CD4-positive, alpha-beta T cell (primary cell): ENCODE data around the gene HDDC3. TPM values are rescaled to one million over a fixed set of nuclear protein-coding genes. Genes with fewer than 3 reads are reported as not detected.

ENCODE experiments used
- ATAC-seq: fragments of 200-7000 bp; cut with Tn5 transposase; one replicate; pipeline ENCODE4 v1.10.0; 2022; ENCODE audit warnings: mild to moderate bottlenecking; ENCODE audit not compliant: poor library complexity
- CTCF ChIA-PET: fragments of 350-600 bp; sonication (Branson Sonifier 250); formaldehyde crosslinking; loops from one replicate; lab custom pipeline; 2021; ENCODE audit warnings: antibody characterized with exemption, inconsistent platforms; lab: Charles Lee
- POLR2A ChIA-PET: fragments of 350-600 bp; sonication (Branson Sonifier 250); formaldehyde crosslinking; loops from one replicate; lab custom pipeline; 2021; ENCODE audit warnings: antibody characterized with exemption, inconsistent platforms; lab: Charles Lee
- DNase-seq, 14 experiments: peaks; one replicate each; pipeline ENCODE4 v3.0.0-alpha.2; 2013 to 2020; ENCODE audit warnings: mixed read lengths in 2 of 14
- H3K27ac ChIP-seq, 2 donors: one replicate each; pipeline versions ENCODE4 v1.5.1 to v1.7.0; 2013; ENCODE audit warnings: low read length in 2 of 2, low read depth in 1 of 2, mild to moderate bottlenecking in 1 of 2
- H3K27me3 ChIP-seq, 2 experiments: 1 replicate in 1 of 2; 2 replicates in 1 of 2; pipeline versions ENCODE4 v1.6.1 to v1.7.0; 2013; ENCODE audit warnings: low read length in 2 of 2, control low read depth in 1 of 2, mild to moderate bottlenecking in 1 of 2, moderate library complexity in 1 of 2; ENCODE audit not compliant: insufficient read depth in 2 of 2, control insufficient read depth in 1 of 2
- H3K36me3 ChIP-seq: one replicate; pipeline ENCODE4 v1.6.1; 2013; ENCODE audit warnings: low read length, control low read depth; ENCODE audit not compliant: insufficient read depth
- H3K4me1 ChIP-seq: one replicate; pipeline ENCODE4 v1.6.1; 2013; ENCODE audit warnings: low read length, control low read depth; ENCODE audit not compliant: insufficient read depth
- H3K4me3 ChIP-seq: one replicate; pipeline ENCODE4 v1.5.1; 2013; ENCODE audit warnings: mild to moderate bottlenecking, low read length, moderate library complexity
- H3K9me3 ChIP-seq, 2 experiments: 1 replicate in 1 of 2; 2 replicates in 1 of 2; pipeline versions ENCODE4 v1.6.1 to v1.7.0; 2013; ENCODE audit warnings: low read length in 2 of 2, mild to moderate bottlenecking in 2 of 2, control low read depth in 1 of 2, moderate library complexity in 1 of 2; ENCODE audit not compliant: control insufficient read depth in 1 of 2, insufficient read depth in 1 of 2
- H3K27ac Mint-ChIP-seq: one replicate; pipeline ENCODE4 v1.8.0; 2020; ENCODE audit warnings: mixed read lengths
- H3K27me3 Mint-ChIP-seq: one replicate; pipeline ENCODE4 v1.8.0; 2021; ENCODE audit warnings: mixed read lengths
- H3K36me3 Mint-ChIP-seq: one replicate; pipeline ENCODE4 v1.8.0; 2021; ENCODE audit warnings: low read depth, mixed read lengths
- H3K4me1 Mint-ChIP-seq: one replicate; pipeline ENCODE4 v1.8.0; 2021; ENCODE audit warnings: low read depth, mixed read lengths
- H3K4me3 Mint-ChIP-seq: one replicate; pipeline ENCODE4 v1.8.0; 2020; ENCODE audit warnings: mild to moderate bottlenecking, mixed read lengths
- H3K9me3 Mint-ChIP-seq: one replicate; pipeline ENCODE4 v1.8.0; 2020; ENCODE audit warnings: mixed read lengths
- intact Hi-C, 2 experiments: fragments of 100-400 bp; cut with DNase I in 1 of 2; cut with micrococcal nuclease in 1 of 2; formaldehyde crosslinking; loops; one replicate each; pipeline versions ENCODE4 v1.15.1 to v1.9.0; 2023 to 2025; cut with DNase I, micrococcal nuclease
- total RNA-seq, 174 experiments: library from RNA in 2 of 174; stranded (reverse) in 2 of 174; gene quantifications; one replicate each; pipeline ENCODE4 v1.2.3 and lab custom pipeline; 2021 to 2026
- TF ChIP-seq, protein P1 (sequence below): fragments of 200-600 bp; IDR thresholded peaks from one replicate; pipeline ENCODE4 v1.8.0; 2022; ENCODE audit warnings: antibody characterized with exemption, mild to moderate bottlenecking

Gene HDDC3
- total RNA-seq, 2 experiments from 2014 or later = 9.9 to 10.8 TPM

DNA sequence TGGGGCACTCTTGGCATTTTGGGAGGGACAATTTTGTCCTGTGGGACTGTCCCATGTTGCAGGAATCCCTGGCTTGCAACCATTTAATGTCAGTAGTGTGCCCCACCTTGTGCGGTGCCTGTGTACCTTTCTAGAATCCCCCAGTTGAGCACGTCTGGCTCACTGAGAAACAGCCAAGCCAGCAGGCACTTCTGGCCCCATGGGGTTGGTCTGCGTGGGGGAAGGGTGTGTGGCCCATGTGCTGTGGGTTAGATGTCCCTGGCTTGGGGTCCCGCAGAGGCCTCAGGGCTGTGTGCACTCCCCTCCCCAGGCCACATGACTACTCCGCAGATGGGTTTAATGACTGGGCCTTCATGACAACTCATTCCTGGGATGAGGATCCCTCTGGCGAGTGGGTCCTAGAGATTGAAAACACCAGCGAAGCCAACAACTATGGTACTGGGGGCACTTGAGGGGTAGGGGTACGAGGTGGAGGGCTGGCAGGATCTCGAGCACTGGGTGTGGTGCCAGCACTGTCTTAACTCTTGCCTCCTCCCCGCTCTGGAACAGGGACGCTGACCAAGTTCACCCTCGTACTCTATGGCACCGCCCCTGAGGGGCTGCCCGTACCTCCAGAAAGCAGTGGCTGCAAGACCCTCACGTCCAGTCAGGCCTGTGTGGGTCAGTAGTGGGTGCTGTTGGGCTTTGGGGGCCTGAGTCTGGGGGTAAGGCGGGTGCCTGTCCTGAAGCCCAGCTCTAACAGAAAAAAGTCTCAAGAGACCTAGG, 51.8 kb downstream of the HDDC3 start:
- peaks cover 0 to 4% of the 10 kb centered on the region in 2 experiments for H3K9me3 ChIP-seq
- H3K27ac Mint-ChIP-seq = no peak overlapping the region
- no peak overlapping the region for H3K4me3 ChIP-seq
- H3K27me3 ChIP-seq = peaks cover 3 to 5% of the 10 kb centered on the region in 2 experiments
- peaks cover 8% of the 10 kb centered on the region for H3K27me3 Mint-ChIP-seq
- no peak overlapping the region for H3K27ac ChIP-seq
- ATAC-seq (no peak), DNase-seq (no peak)
- ChIA-PET CTCF (no interaction called here), POLR2A (no interaction called here)
- H3K4me1 ChIP-seq = peaks cover 20% of the 10 kb centered on the region
- no peaks in the 10 kb centered on the region for H3K9me3 Mint-ChIP-seq
- no peak overlapping the region for H3K4me3 Mint-ChIP-seq
- intact Hi-C loops = loop anchor here in 1 of 2 experiments (10.0 kb wide), 1 partner anchor 396 kb away; no protein-coding TSS in a partner anchor
- H3K4me1 Mint-ChIP-seq = peaks cover 7% of the 10 kb centered on the region
- TF ChIP-seq, protein P1, sequence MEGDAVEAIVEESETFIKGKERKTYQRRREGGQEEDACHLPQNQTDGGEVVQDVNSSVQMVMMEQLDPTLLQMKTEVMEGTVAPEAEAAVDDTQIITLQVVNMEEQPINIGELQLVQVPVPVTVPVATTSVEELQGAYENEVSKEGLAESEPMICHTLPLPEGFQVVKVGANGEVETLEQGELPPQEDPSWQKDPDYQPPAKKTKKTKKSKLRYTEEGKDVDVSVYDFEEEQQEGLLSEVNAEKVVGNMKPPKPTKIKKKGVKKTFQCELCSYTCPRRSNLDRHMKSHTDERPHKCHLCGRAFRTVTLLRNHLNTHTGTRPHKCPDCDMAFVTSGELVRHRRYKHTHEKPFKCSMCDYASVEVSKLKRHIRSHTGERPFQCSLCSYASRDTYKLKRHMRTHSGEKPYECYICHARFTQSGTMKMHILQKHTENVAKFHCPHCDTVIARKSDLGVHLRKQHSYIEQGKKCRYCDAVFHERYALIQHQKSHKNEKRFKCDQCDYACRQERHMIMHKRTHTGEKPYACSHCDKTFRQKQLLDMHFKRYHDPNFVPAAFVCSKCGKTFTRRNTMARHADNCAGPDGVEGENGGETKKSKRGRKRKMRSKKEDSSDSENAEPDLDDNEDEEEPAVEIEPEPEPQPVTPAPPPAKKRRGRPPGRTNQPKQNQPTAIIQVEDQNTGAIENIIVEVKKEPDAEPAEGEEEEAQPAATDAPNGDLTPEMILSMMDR = no peak
- H3K36me3 ChIP-seq = peaks cover 60% of the 10 kb centered on the region
- peaks cover 49% of the 10 kb centered on the region for H3K36me3 Mint-ChIP-seq

Other genes starting within 250 kb of the HDDC3 start
- gene BLM, start 215.2 kb downstream of the HDDC3 start, total RNA-seq = 1 to 10 TPM; 1.6 to 1.8 TPM
- 100 to 1,000 TPM in 1 of 2 experiments, 10 to 100 TPM in 1; 97.4 to 104 TPM for gene FURIN, start 64.0 kb downstream of the HDDC3 start, total RNA-seq
- 1 to 10 TPM; 3.0 to 5.5 TPM for gene FES, start 48.0 kb downstream of the HDDC3 start, total RNA-seq
- gene MAN2A2, start 29.2 kb downstream of the HDDC3 start, total RNA-seq = 100 to 1,000 TPM; 125 to 128 TPM
- gene UNC45A, start 2.7 kb upstream of the HDDC3 start, total RNA-seq = 10 to 100 TPM; 17.6 to 18.9 TPM
- 1 to 10 TPM; 4.5 to 4.8 TPM for gene RCCD1, start 22.3 kb upstream of the HDDC3 start, total RNA-seq
- gene PRC1, start 62.0 kb upstream of the HDDC3 start, total RNA-seq = 10 to 100 TPM; 24.4 to 26.7 TPM
- 10 to 100 TPM; 17.2 to 23.8 TPM for gene VPS33B, start 90.0 kb upstream of the HDDC3 start, total RNA-seq
- gene SV2B, start 167.7 kb upstream of the HDDC3 start, total RNA-seq = not detected